ENCODE data around the gene OR4S1.
A peak's percentile ranks its signal among the peaks of the same experiment; 100 is the strongest.

- TF ChIP-seq POLR2AphosphoS5 (IDR thresholded peaks at IDR 0.05) (no peak), CTCF (IDR thresholded peaks at IDR 0.05) (peak; percentile 20 to 71 (median 41))
Observed at GRCh38 chr11:48307760-48308386, 1.9 kb downstream of the OR4S1 start.

Data from esophagus muscularis mucosa (tissue), 3 donors.